WTC11 (cell line): ENCODE results near the gene NLRP4.

Experiments
- CBFB ChIP-seq: sonication (generic); formaldehyde crosslinking; IDR thresholded peaks from 2 replicates; pipeline ENCODE4 v1.8.1; 2022; ENCODE audit warnings: mild to moderate bottlenecking, low read depth, missing genetic modification reagents
- GABPB1 ChIP-seq: sonication (generic); formaldehyde crosslinking; IDR thresholded peaks from 2 replicates; pipeline ENCODE4 v1.8.1; 2023; ENCODE audit warnings: mild to moderate bottlenecking, missing genetic modification reagents
- JAZF1 ChIP-seq: fragments of 250-450 bp; sonication (Bioruptor Pico); IDR thresholded peaks from 2 replicates; pipeline ENCODE4 v1.9.0; 2021; ENCODE audit warnings: moderate library complexity, mild to moderate bottlenecking, inconsistent platforms
- SMAD4 ChIP-seq: sonication (generic); formaldehyde crosslinking; IDR thresholded peaks from 2 replicates; pipeline ENCODE4 v1.8.0; 2022; ENCODE audit warnings: mild to moderate bottlenecking, missing genetic modification reagents
- TF ChIP-seq, protein P1 (sequence below): fragments of 200-600 bp; IDR thresholded peaks from 2 replicates; pipeline ENCODE4 v1.8.0; 2022; ENCODE audit warnings: antibody characterized with exemption
- TF ChIP-seq, protein P2 (sequence below): sonication (generic); formaldehyde crosslinking; IDR thresholded peaks from 2 replicates; pipeline ENCODE4 v1.8.0; 2022; ENCODE audit warnings: mild to moderate bottlenecking, missing genetic modification reagents
- TF ChIP-seq, protein P3 (sequence below): sonication (generic); formaldehyde crosslinking; IDR thresholded peaks from 2 replicates; pipeline ENCODE4 v1.8.1; 2023; ENCODE audit warnings: mild to moderate bottlenecking, moderate library complexity, missing genetic modification reagents
- TF ChIP-seq, protein P4 (sequence below): sonication (generic); formaldehyde crosslinking; IDR thresholded peaks from 2 replicates; pipeline ENCODE4 v1.8.1; 2023; ENCODE audit warnings: mild to moderate bottlenecking, missing genetic modification reagents, moderate library complexity

DNA sequence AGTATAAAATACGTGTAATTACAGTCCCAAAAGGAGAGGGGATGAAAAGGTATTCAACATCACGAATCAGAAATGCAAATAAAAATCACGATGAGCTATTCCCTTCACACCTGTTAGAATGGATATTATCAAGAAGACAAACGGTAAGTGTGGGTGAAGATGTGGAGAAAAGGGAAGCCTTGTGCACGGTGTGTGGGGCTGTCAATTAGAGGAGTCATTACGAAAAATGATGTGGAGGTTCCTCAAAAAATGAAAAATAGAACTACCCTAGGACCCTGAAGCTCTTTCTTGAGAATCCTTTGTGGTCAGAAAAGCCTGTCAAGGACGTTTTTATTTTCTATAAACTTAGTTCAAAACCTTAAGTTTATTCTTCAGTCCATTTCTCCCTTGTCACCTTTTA lies 23.9 kb upstream of the NLRP4 start:
- TF ChIP-seq, protein P1, sequence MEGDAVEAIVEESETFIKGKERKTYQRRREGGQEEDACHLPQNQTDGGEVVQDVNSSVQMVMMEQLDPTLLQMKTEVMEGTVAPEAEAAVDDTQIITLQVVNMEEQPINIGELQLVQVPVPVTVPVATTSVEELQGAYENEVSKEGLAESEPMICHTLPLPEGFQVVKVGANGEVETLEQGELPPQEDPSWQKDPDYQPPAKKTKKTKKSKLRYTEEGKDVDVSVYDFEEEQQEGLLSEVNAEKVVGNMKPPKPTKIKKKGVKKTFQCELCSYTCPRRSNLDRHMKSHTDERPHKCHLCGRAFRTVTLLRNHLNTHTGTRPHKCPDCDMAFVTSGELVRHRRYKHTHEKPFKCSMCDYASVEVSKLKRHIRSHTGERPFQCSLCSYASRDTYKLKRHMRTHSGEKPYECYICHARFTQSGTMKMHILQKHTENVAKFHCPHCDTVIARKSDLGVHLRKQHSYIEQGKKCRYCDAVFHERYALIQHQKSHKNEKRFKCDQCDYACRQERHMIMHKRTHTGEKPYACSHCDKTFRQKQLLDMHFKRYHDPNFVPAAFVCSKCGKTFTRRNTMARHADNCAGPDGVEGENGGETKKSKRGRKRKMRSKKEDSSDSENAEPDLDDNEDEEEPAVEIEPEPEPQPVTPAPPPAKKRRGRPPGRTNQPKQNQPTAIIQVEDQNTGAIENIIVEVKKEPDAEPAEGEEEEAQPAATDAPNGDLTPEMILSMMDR: no peak
- TF ChIP-seq, protein P2, sequence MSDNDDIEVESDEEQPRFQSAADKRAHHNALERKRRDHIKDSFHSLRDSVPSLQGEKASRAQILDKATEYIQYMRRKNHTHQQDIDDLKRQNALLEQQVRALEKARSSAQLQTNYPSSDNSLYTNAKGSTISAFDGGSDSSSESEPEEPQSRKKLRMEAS (CRISPR knock-in tag): no peak
- TF ChIP-seq, protein P3, sequence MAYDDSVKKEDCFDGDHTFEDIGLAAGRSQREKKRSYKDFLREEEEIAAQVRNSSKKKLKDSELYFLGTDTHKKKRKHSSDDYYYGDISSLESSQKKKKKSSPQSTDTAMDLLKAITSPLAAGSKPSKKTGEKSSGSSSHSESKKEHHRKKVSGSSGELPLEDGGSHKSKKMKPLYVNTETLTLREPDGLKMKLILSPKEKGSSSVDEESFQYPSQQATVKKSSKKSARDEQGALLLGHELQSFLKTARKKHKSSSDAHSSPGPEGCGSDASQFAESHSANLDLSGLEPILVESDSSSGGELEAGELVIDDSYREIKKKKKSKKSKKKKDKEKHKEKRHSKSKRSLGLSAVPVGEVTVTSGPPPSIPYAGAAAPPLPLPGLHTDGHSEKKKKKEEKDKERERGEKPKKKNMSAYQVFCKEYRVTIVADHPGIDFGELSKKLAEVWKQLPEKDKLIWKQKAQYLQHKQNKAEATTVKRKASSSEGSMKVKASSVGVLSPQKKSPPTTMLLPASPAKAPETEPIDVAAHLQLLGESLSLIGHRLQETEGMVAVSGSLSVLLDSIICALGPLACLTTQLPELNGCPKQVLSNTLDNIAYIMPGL (CRISPR knock-in tag): no peak
- TF ChIP-seq, protein P4, sequence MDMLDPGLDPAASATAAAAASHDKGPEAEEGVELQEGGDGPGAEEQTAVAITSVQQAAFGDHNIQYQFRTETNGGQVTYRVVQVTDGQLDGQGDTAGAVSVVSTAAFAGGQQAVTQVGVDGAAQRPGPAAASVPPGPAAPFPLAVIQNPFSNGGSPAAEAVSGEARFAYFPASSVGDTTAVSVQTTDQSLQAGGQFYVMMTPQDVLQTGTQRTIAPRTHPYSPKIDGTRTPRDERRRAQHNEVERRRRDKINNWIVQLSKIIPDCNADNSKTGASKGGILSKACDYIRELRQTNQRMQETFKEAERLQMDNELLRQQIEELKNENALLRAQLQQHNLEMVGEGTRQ (CRISPR knock-in tag): no peak
- TF ChIP-seq CBFB (CRISPR knock-in tag) (no peak), SMAD4 (CRISPR knock-in tag) (no peak), GABPB1 (CRISPR knock-in tag) (no peak), JAZF1 (no peak)
